ENCODE measurements around the gene BICD2. TPM values are rescaled to one million over a fixed set of nuclear protein-coding genes. Genes with fewer than 3 reads are reported as not detected.

BICD2 gene
- total RNA-seq, 1 experiment from 2014 or later, result 24.9 TPM

DNA sequence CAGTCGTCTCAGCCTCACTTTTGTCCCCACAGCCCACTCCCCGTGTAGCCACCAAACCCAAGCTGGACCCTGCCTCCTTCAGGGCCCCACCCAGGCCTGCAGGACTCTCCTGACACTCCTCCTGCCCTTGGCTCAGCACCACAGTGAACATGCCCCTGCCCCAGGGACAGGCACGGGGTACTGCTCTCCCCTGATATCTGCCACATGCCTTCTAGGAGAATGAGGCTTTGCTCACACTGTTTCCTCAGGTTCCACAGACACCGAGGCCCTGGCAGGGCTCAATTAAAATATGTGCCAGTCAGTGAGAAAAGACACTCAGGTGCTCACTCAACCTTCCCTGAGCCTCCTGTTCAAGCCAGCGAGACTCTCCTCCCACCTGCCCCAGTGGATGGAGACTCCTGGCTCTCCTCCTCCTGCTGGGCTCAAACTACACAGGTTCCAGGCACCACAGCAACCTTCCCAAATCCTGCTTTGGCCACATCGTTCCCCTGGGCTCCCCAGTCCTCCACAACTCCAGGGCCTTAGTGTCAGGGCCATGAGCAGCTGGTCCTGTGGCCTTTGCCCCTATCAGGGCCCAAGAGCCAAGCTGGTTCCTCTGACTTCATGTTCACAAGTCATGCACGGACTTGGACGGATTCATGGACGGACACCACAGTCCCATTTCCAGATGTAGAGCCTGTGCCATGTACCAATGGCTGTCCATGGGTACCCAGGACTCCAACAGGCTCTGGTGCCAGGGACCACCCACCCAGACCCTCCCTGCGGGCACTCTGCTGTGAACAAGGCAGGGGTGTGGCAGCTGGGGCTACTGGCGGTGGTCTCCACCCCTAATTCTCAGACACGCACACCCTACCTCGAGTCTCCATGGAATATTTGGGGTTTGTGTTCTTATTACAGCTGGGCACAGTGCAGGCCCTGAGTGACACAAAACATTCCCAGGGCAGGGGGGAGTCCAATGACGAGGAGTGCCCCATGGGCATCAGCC lies 36.6 kb downstream of the BICD2 start:
- no peak for DNase-seq (ENCODE audit: low spot score)

DNA sequence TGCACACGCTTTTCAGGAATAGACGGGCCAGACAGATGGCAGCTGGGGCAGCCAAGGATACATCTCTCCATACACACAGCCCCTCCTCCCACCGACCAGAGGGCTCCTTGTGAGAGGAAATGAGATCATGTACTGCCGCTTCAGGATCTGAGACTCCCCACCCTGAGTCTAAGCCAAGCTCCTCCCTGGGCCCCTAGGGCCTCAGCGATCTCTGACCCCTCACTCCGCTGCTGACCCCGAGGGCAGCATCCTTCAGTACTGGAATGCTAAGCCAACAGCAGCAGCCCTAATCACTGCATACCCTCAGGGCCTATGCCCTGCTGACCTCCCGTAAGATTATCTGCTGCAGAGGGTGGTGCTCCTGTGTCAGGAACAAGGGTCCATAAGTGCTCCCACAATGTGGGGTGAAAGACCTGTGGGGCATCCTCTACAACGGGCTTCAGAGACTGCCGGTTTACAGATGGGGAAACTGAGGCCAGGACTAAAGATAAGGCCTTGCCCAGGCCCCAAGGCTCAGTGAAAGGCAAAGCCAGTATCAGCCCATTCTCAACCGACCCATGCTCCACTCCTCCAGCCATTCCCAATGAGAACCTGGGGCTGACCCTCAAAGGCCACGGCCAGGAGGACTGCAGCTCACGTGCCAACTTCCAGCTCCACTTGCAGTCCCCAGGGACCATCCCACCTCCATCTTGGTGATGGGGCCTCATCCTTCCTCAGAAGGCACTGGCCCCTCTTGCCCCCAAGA lies 37.5 kb downstream of the BICD2 start:
- DNase-seq (ENCODE audit: low spot score), result no peak

- no peak for DNase-seq (ENCODE audit: low spot score)
Measured at GRCh38 chr9:92726348-92726747, 38.3 kb downstream of the BICD2 start.

DNA sequence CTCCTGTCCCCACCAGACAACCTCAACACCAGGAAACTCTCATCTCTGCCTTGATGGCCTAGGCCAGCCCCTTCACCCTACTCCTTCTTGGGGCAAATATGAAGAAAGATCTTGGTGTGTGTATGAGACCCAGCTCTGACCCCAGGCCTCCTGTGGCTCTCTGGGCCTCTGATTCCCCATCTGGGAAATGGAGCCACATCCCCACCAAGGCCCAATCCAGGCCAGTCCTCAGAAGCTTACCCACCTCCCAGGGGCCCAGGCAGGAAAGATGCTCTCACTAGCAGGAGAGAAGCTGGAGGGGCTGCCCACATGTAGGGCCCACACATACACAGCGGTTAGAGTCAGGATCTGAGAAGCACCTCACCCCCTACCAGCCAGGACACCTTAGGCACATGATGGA lies 38.9 kb downstream of the BICD2 start:
- DNase-seq (ENCODE audit: low spot score), result no peak

DNA sequence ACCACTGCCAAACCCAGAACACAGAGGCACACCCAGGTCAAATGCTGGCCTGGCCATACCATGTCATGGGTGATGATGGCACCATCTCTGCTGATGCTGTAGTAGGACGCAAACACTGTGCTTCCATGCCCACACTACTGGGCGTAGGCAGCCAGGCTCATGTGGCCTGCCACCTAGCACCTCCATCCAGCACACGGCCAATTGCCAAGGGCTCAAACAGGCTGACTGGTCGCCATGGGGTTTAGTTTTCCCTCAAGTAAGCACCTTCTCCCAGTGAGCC lies 39.4 kb downstream of the BICD2 start:
- no peak for DNase-seq (ENCODE audit: low spot score)

GRCh38 chr9:92724528-92725265 lies 39.9 kb downstream of the BICD2 start:
- no peak for DNase-seq (ENCODE audit: low spot score)

- no peak for DNase-seq (ENCODE audit: low spot score)
Measured at GRCh38 chr9:92723801-92724323, 40.8 kb downstream of the BICD2 start.

DNA sequence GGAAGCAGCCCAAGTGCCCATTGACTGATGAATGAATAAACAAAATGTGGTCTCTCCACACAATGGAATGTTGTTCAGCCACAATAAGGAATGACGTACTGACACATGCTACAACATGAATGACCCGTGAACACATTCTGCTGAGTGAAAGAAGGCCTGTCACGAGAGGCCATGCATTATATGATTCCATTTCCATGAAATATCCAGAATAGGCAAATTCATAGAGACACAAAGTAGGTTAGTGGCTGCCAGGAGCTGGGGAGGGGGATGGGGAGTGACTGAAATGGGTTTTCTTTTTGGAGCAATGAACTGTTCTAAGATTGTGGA lies 41.4 kb downstream of the BICD2 start:
- peak; percentile 4 for DNase-seq (ENCODE audit: low spot score)

DNA sequence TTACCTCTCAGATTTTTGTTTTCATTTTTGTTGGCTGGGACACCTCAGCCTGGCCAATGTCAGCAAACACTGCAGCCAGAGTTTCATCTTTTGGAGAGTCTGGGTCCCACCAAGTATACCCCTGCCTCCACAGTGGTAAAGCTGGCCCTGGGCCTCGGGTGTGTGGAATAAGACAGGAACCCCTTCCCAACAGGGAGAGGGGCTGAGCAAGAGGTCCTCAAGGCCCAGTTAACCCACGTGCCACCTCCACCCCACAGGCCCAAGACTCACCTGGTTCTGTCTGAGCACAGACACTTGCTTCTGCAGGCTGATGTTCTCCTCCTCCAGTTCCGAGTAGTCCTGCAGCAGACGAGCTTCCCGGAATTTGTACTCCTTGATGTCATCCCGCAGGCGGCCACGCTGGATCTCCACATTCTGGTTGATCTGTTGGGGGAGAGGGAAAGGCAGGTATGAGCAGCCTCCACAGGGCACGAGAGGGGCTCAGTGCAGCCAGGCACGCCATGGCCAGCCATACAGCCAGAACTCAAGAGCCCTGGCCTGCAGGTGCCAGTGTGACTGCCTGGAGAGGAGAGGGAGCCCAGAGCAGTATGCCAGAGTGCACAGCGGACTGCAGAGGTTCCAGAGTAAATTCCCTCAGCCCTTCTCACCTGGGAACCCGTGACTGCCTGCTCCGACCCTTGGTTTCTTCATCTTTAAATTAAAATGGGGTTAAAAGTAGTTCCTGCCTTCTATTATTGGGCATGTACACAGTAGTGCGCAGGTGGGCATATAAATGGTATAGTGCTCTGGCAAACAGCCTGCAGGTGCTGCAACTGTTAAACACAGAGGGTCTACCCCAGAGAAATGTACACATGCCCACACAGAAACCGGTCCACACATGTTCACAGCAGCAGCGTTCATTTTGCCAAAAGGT lies 42.0 kb downstream of the BICD2 start:
- no peak for DNase-seq (ENCODE audit: low spot score)

- DNase-seq (ENCODE audit: low spot score), result no peak
Measured at GRCh38 chr9:92721548-92721947, 43.1 kb downstream of the BICD2 start.

DNA sequence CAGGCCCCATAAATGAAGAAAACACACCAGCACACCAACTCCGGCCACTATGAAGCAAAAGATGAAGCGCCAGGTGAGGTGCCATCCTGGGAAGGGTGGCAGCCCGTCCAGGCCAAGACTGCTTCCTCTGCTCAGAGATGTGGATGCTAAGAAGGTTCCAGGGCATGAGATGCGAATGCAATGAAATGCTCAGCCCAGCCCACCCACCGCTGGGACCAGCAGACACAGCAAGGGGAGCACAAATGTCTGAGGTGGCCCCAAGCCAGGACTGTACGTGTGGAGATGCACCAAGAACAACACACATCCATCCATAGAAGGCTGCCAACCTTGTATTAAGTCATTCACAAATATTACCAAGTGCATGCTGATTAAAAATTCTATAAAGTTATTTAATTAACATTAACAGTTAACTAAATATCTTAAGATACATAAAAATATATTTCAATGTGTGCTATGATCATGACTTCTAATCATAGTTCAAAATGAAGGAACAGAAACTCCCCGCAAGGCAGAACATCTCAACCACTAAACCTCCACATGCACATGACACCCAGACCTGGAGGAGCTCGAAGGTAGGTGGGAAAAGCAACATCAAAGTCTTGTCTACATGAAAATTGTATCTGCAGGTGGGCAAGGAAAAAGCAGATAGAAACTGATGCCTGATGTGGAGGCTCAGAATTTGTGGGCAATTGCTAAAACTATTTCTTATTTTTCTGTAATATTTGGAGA lies 43.7 kb downstream of the BICD2 start:
- DNase-seq (ENCODE audit: low spot score), result no peak

GRCh38 chr9:92720209-92720765 lies 44.3 kb downstream of the BICD2 start:
- DNase-seq (ENCODE audit: low spot score), result no peak

GRCh38 chr9:92719028-92719647 lies 45.5 kb downstream of the BICD2 start:
- DNase-seq (ENCODE audit: low spot score), result no peak

DNA sequence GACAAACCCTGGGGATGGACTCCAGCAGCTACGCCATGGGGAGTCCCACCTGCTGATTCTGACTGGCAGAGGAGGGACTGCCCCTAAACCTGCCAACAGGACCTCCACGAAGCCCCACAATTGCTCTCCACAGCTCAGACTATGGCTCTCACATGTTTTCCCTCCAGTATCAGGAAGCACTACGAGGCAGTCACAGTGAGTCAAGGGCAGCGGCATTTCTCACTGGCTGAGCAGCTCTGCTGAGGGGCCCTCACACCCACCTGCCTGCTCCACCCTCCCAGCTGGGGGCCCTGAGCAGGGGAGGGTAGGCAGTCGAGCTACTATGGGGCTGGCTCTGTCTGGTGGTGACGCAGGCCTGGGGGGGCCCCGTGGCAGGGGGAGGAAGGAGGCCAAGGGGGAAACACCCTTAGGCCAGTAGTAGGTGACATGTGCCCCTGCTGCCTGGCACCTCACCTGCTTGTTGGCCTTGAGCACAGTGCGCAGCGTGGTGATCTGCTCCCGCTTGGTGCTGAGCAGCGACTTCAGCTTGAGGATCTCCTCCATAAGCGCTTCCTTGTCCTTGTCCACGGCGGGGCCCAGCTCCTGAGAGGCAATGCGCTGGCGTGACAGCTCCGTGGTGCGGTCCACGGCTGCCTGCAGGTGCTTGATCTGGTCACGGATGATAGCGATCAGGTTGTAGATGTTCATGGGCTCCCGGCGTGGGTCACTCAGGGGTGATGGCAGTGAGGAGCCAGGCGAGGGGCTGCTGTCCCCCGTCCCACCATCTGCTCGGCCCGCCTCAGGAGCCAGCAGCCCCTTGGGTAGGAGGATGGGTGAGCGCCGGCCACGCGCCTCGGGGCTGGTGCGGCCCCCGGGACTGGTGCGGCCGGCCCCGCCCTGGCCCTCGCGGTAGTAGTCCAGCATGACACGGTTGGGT lies 46.3 kb downstream of the BICD2 start:
- DNase-seq (ENCODE audit: low spot score), result no peak

DNA sequence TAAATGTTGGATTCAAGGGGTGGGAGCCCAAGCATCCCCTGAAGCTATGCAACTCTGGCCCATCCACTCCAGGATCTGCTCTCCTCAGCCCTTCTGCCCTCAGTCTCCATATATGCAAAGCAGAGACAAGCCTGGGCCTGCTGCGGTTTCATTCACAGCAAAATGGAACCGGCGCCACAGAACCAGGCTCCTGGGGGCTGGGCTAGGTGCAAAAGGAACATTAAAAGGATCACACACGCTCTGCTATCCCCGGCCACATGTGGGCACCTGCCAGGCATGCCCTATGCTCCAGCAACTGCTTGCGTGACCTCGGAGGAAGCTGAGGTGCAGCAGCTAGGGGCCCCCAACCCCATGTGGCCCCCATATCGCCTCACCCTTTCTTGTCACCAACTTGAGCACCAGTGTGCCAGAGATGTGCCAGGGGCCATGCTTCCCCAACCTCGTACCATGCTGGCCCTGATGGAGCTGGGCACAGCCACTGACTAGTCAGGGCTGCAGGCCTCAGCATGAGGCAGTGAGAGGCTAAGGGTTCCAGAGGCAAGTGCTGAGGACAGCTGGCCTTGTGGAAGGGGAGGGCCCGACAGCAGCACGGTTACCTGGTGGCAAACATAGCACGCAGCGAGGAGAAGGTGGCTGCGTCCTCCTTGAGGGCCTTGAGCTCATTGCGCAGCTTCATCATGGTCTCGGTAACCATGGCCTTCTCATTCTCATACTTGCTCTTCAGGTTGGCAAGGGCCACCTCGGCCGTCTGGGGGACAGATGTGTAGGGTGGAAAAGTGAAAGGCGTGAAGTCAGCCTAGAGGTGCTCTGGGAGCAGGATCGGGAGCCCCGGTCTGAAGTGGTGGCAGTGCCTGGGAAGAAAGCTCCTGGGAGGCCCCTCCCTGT lies 47.2 kb downstream of the BICD2 start:
- DNase-seq (ENCODE audit: low spot score), result no peak

GRCh38 chr9:92716557-92716956 lies 48.1 kb downstream of the BICD2 start:
- peak; percentile 58 for DNase-seq (ENCODE audit: low spot score)

GRCh38 chr9:92715488-92716231 lies 49.0 kb downstream of the BICD2 start:
- DNase-seq (ENCODE audit: low spot score), result no peak
